Nephron (organoid): Measurements from ENCODE around the gene ZBTB6.

ENCODE experiments used
- H3K27ac Mint-ChIP-seq, 3 experiments: 2 replicates each; pipeline ENCODE4 v1.8.0; 2020; ENCODE audit warnings: mixed read lengths in 3 of 3, mild to moderate bottlenecking in 2 of 3, moderate library complexity in 1 of 3
- H3K27me3 Mint-ChIP-seq: 2 replicates; pipeline ENCODE4 v1.8.0; 2021; ENCODE audit warnings: low read depth, mild to moderate bottlenecking, moderate library complexity, mixed read lengths
- H3K36me3 Mint-ChIP-seq: 2 replicates; pipeline ENCODE4 v1.8.0; 2020; ENCODE audit warnings: low read depth, mixed read lengths
- H3K4me1 Mint-ChIP-seq: 2 replicates; pipeline ENCODE4 v1.8.0; 2020; ENCODE audit warnings: mixed read lengths
- H3K4me3 Mint-ChIP-seq, 3 experiments: 2 replicates each; pipeline ENCODE4 v1.8.0; 2020; ENCODE audit warnings: mild to moderate bottlenecking in 3 of 3, mixed read lengths in 3 of 3, moderate library complexity in 2 of 3
- H3K9me3 Mint-ChIP-seq: 2 replicates; pipeline ENCODE4 v1.8.0; 2020; ENCODE audit warnings: mixed read lengths
- CTCF ChIP-seq, 3 experiments: fragments of 200-600 bp; sonication (generic); IDR thresholded peaks; one replicate each; pipeline ENCODE4 v1.5.0; 2021; ENCODE audit warnings: antibody characterized with exemption in 3 of 3; ENCODE audit not compliant: unreplicated experiment in 3 of 3

ZBTB6 gene

GRCh38 chr9:122941582-122942234 lies 28.6 kb upstream of the ZBTB6 start:
- Mint-ChIP-seq H3K4me1 (peaks cover 27% of the 10 kb centered on the region), H3K36me3 (peaks cover 16% of the 10 kb centered on the region), H3K27me3 (no peaks in the 10 kb centered on the region), H3K9me3 (no peaks in the 10 kb centered on the region), H3K27ac (peak overlapping the region; percentile 85 to 92 (median 89)), H3K4me3 (peak overlapping the region; percentile 96 to 99 (median 97))
- TF ChIP-seq CTCF (IDR thresholded peaks at IDR 0.05; ENCODE audit: unreplicated experiment in 3 of 3): no peak

GRCh38 chr9:122940749-122941581 lies 27.8 kb upstream of the ZBTB6 start, which contains the start of gene RABGAP1:
Gene RABGAP1 (plus strand): TSS chr9:122941020. CDS start chr9:122957060, 16,040 bp downstream.
- no peak for TF ChIP-seq CTCF (IDR thresholded peaks at IDR 0.05; ENCODE audit: unreplicated experiment in 3 of 3)
- no peaks in the 10 kb centered on the region for H3K27me3 Mint-ChIP-seq
- H3K9me3 Mint-ChIP-seq: no peaks in the 10 kb centered on the region
- H3K4me1 Mint-ChIP-seq: peaks cover 32% of the 10 kb centered on the region
- H3K36me3 Mint-ChIP-seq: peaks cover 24% of the 10 kb centered on the region
- peak within 1 kb of the TSS; percentile 96 to 99 (median 97) for H3K4me3 Mint-ChIP-seq
- H3K27ac Mint-ChIP-seq: peak within 1 kb of the TSS; percentile 85 to 92 (median 89)

GRCh38 chr9:122940454-122940748 lies 27.3 kb upstream of the ZBTB6 start:
- H3K4me1 Mint-ChIP-seq: peaks cover 27% of the 10 kb centered on the region
- no peaks in the 10 kb centered on the region for H3K27me3 Mint-ChIP-seq
- H3K4me3 Mint-ChIP-seq: peak overlapping the region; percentile 96 to 99 (median 97)
- H3K27ac Mint-ChIP-seq: peak overlapping the region; percentile 85 to 92 (median 89)
- TF ChIP-seq CTCF (IDR thresholded peaks at IDR 0.05; ENCODE audit: unreplicated experiment in 3 of 3): no peak
- H3K36me3 Mint-ChIP-seq: peaks cover 23% of the 10 kb centered on the region
- H3K9me3 Mint-ChIP-seq: no peaks in the 10 kb centered on the region

- no peaks in the 10 kb centered on the region for H3K27me3 Mint-ChIP-seq
- H3K27ac Mint-ChIP-seq: peak overlapping the region; percentile 7 to 39 (median 25)
- peaks cover 19% of the 10 kb centered on the region for H3K36me3 Mint-ChIP-seq
- TF ChIP-seq CTCF (IDR thresholded peaks at IDR 0.05; ENCODE audit: unreplicated experiment in 3 of 3): no peak
- peaks cover 29% of the 10 kb centered on the region for H3K4me1 Mint-ChIP-seq
- H3K9me3 Mint-ChIP-seq: no peaks in the 10 kb centered on the region
- peak overlapping the region; percentile 54 to 70 (median 54) for H3K4me3 Mint-ChIP-seq
Observed at GRCh38 chr9:122939601-122940000, 26.5 kb upstream of the ZBTB6 start.

GRCh38 chr9:122936883-122937282 lies 23.8 kb upstream of the ZBTB6 start:
- Mint-ChIP-seq H3K9me3 (no peaks in the 10 kb centered on the region), H3K4me3 (no peak overlapping the region), H3K27ac (no peak overlapping the region), H3K27me3 (no peaks in the 10 kb centered on the region), H3K36me3 (peaks cover 19% of the 10 kb centered on the region), H3K4me1 (peaks cover 34% of the 10 kb centered on the region)
- no peak for TF ChIP-seq CTCF (IDR thresholded peaks at IDR 0.05; ENCODE audit: unreplicated experiment in 3 of 3)
